PC-3 (cell line): ENCODE measurements around the gene ASB13. TPM values are rescaled to one million over a fixed set of nuclear protein-coding genes. Genes with fewer than 3 reads are reported as not detected.

Experiments
- ATAC-seq: fragments of 200-7000 bp; cut with Tn5 transposase; 2 replicates; pipeline ENCODE4 v1.9.1; 2020; ENCODE audit warnings: mild to moderate bottlenecking, moderate library complexity
- BruUV-seq: library from RNA; stranded (reverse); fragments of 400-500 nt; replicated peaks from 2 replicates; lab custom pipeline; 2021; lab: Mats Ljungman, UMichigan
- CTCF ChIA-PET: fragments of 300-600 bp; sonication (Branson Sonifier 250); formaldehyde crosslinking; loops from one replicate; lab custom pipeline; 2022; ENCODE audit warnings: antibody characterized with exemption; lab: Charles Lee
- POLR2A ChIA-PET: fragments of 300-600 bp; sonication (Branson Sonifier 250); formaldehyde crosslinking; loops from one replicate; lab custom pipeline; 2022; ENCODE audit warnings: antibody characterized with exemption; ENCODE audit not compliant: unreplicated experiment; lab: Charles Lee
- DNase-seq: peaks from one replicate; pipeline ENCODE4 v3.0.0-alpha.2; 2015
- H2AFZ ChIP-seq: fragments of 300-600 bp; sonication (generic); 2 replicates; pipeline ENCODE4 v1.6.0; 2016; ENCODE audit warnings: antibody characterized with exemption, low read length
- H3F3A ChIP-seq: fragments of 300-600 bp; sonication (generic); one replicate; pipeline ENCODE4 v1.6.0; 2017; ENCODE audit warnings: antibody characterized with exemption, low read length, control low read depth, mild to moderate bottlenecking; ENCODE audit not compliant: unreplicated experiment
- H3K27ac ChIP-seq: fragments of 300-600 bp; sonication (generic); 2 replicates; pipeline ENCODE4 v1.5.1; 2016; ENCODE audit warnings: mild to moderate bottlenecking, low read length
- H3K27me3 ChIP-seq: fragments of 300-600 bp; sonication (generic); 2 replicates; pipeline ENCODE4 v1.6.1; 2016; ENCODE audit warnings: low read length, mixed read lengths
- H3K36me3 ChIP-seq: fragments of 300-600 bp; sonication (generic); 2 replicates; pipeline ENCODE4 v1.6.1; 2016; ENCODE audit warnings: low read depth, mixed run types, low read length, mixed read lengths
- H3K4me1 ChIP-seq: fragments of 300-600 bp; sonication (generic); 2 replicates; pipeline ENCODE4 v1.5.1; 2016; ENCODE audit warnings: low read length; ENCODE audit not compliant: insufficient read depth
- H3K4me2 ChIP-seq: fragments of 300-600 bp; sonication (generic); 2 replicates; pipeline ENCODE4 v1.6.0; 2016; ENCODE audit warnings: low read length
- H3K4me3 ChIP-seq: fragments of 300-600 bp; sonication (generic); 2 replicates; pipeline ENCODE4 v1.5.1; 2016; ENCODE audit warnings: mild to moderate bottlenecking, low read length, mixed read lengths
- H3K79me2 ChIP-seq: fragments of 300-600 bp; sonication (generic); 2 replicates; pipeline ENCODE4 v1.6.1; 2017; ENCODE audit warnings: low read length, mixed read lengths
- H3K9ac ChIP-seq: fragments of 300-600 bp; sonication (generic); 2 replicates; pipeline ENCODE4 v1.6.0; 2016; ENCODE audit warnings: mild to moderate bottlenecking, low read length
- H3K9me2 ChIP-seq: fragments of 300-600 bp; sonication (generic); replicated peaks from 2 replicates; pipeline ENCODE4 v1.6.1; 2016; ENCODE audit warnings: mixed run types, low read length, mixed read lengths
- H3K9me3 ChIP-seq: fragments of 300-600 bp; sonication (generic); 2 replicates; pipeline ENCODE4 v1.6.1; 2016; ENCODE audit warnings: low read length, mixed read lengths
- H4K20me1 ChIP-seq: fragments of 300-600 bp; sonication (generic); 2 replicates; pipeline ENCODE4 v1.6.1; 2016; ENCODE audit warnings: low read length, mixed read lengths
- CTCF ChIP-seq: fragments of 300-600 bp; sonication (generic); conservative IDR thresholded peaks from 2 replicates; pipeline ENCODE4 v1.5.1; 2017; ENCODE audit warnings: antibody characterized with exemption, low read depth, mild to moderate bottlenecking, low read length
- EZH2 ChIP-seq: fragments of 300-600 bp; sonication (generic); IDR thresholded peaks from one replicate; pipeline ENCODE4 v1.6.1; 2017; ENCODE audit warnings: antibody characterized with exemption, mild to moderate bottlenecking, low read length; ENCODE audit not compliant: unreplicated experiment
- EZH2phosphoT487 ChIP-seq: fragments of 300-600 bp; sonication (generic); IDR thresholded peaks from 2 replicates; pipeline ENCODE4 v1.6.1; 2018; ENCODE audit warnings: mild to moderate bottlenecking, antibody characterized with exemption, low read length, borderline replicate concordance
- intact Hi-C: fragments of 100-400 bp; cut with micrococcal nuclease; formaldehyde crosslinking; loops from 2 replicates; pipeline ENCODE4 v1.9.0; 2023
- total RNA-seq: library from RNA; depleted of rRNA; stranded (reverse); fragments of >200 nt; gene quantifications from 2 replicates; pipeline ENCODE4 v1.2.3, GENCODE V29; 2014

The ASB13 gene
- total RNA-seq, 1 experiment from 2014 or later, result 6.6 TPM

- no peak for TF ChIP-seq EZH2phosphoT487
- TF ChIP-seq EZH2, result no peak
- no peak for TF ChIP-seq CTCF
- Histone ChIP-seq H3F3A (no peaks in the 10 kb centered on the region), H3K4me3 (no peak overlapping the region), H3K27ac (no peak overlapping the region), H3K9ac (no peak overlapping the region), H3K9me3 (no peaks in the 10 kb centered on the region), H3K79me2 (no peaks in the 10 kb centered on the region), H3K4me2 (no peak overlapping the region), H3K27me3 (no peaks in the 10 kb centered on the region), H2AFZ (no peak overlapping the region), H3K36me3 (no peaks in the 10 kb centered on the region), H3K9me2 (no peaks in the 10 kb centered on the region), H4K20me1 (no peaks in the 10 kb centered on the region), H3K4me1 (no peaks in the 10 kb centered on the region)
- CTCF ChIA-PET, result no interaction called here
- POLR2A ChIA-PET, result no interaction called here
- intact Hi-C loops, result no loop called here
- DNase-seq, result no peak
- no peak for ATAC-seq
- BruUV-seq, result no TSS peak
Observed at GRCh38 chr10:5647507-5648240, 18.7 kb downstream of the ASB13 start.

GRCh38 chr10:5645944-5646617, 20.3 kb downstream of the ASB13 start:
- no peak for TF ChIP-seq CTCF
- no peak for TF ChIP-seq EZH2phosphoT487
- no peak for TF ChIP-seq EZH2

GRCh38 chr10:5645375-5645774, 21.0 kb downstream of the ASB13 start:
- no peaks in the 10 kb centered on the region for H4K20me1 ChIP-seq
- CTCF ChIA-PET, result no interaction called here
- POLR2A ChIA-PET, result no interaction called here
- H3K79me2 ChIP-seq, result no peaks in the 10 kb centered on the region
- ATAC-seq (no peak), DNase-seq (no peak)
- H3K27ac ChIP-seq, result no peak overlapping the region
- intact Hi-C loops, result no loop called here
- H3K27me3 ChIP-seq, result no peaks in the 10 kb centered on the region
- H3K4me2 ChIP-seq, result no peak overlapping the region
- H3K9me2 ChIP-seq, result no peaks in the 10 kb centered on the region
- no peak overlapping the region for H3K4me3 ChIP-seq
- H3F3A ChIP-seq, result no peaks in the 10 kb centered on the region
- no peaks in the 10 kb centered on the region for H3K4me1 ChIP-seq
- H3K36me3 ChIP-seq, result no peaks in the 10 kb centered on the region
- no peaks in the 10 kb centered on the region for H3K9me3 ChIP-seq
- TF ChIP-seq EZH2, result no peak
- TF ChIP-seq CTCF, result no peak
- TF ChIP-seq EZH2phosphoT487, result no peak
- H3K9ac ChIP-seq, result no peak overlapping the region
- no peak overlapping the region for H2AFZ ChIP-seq
- no TSS peak for BruUV-seq

More at GRCh38 chr10:5645944-5646617, 20.3 kb downstream of the ASB13 start:
- Histone ChIP-seq H3K4me1 (no peaks in the 10 kb centered on the region), H2AFZ (no peak overlapping the region), H3K4me2 (no peak overlapping the region), H3K27me3 (no peaks in the 10 kb centered on the region), H4K20me1 (no peaks in the 10 kb centered on the region), H3K9me2 (no peaks in the 10 kb centered on the region), H3K27ac (no peak overlapping the region), H3K9ac (no peak overlapping the region), H3K4me3 (no peak overlapping the region), H3F3A (no peaks in the 10 kb centered on the region), H3K79me2 (no peaks in the 10 kb centered on the region), H3K9me3 (no peaks in the 10 kb centered on the region), H3K36me3 (no peaks in the 10 kb centered on the region)
- DNase-seq, result no peak
- ChIA-PET POLR2A (no interaction called here), CTCF (no interaction called here)
- intact Hi-C loops, result no loop called here
- ATAC-seq, result no peak
- BruUV-seq, result no TSS peak
